T-helper 2 cell (primary cell): ENCODE data around the gene SDC4.

ENCODE experiments used
- DNase-seq, 5 experiments: peaks; one replicate each; pipeline versions ENCODE4 v3.0.0 to v3.0.0-alpha.2; 2012 to 2022

Gene SDC4

DNA sequence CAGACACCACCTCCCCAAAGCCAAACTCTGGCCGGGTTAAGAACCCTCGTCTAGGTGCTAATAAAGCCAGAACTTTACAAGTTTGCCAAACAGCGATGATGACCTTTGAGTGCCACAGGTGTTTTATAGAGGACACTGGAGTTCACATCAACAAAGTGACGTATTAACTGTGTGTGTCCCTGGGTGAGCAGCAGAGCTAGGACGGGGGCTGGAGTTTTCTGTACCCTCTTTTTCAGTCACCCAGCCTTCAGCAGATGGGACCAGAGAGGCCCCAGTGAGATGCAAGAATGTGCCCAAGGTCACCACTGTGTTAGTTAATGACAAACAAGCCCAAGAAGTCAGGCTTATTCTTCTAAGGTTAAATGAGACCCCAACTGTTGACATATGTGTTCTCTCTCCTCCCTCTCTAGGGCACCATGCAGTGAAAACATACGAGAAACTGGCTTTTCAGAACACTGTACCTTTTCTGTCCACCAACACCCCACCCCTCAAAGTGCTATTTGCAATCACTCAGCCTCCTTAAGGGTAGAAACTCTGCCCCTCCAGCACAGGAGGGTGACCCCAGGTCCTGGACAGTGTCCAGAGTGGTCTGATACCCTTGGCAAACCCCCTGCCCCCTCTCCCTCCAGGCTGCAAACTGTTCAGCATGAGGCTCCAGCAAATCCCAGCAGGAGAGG, 5.2 kb downstream of the SDC4 start:
- no peak for DNase-seq

DNA sequence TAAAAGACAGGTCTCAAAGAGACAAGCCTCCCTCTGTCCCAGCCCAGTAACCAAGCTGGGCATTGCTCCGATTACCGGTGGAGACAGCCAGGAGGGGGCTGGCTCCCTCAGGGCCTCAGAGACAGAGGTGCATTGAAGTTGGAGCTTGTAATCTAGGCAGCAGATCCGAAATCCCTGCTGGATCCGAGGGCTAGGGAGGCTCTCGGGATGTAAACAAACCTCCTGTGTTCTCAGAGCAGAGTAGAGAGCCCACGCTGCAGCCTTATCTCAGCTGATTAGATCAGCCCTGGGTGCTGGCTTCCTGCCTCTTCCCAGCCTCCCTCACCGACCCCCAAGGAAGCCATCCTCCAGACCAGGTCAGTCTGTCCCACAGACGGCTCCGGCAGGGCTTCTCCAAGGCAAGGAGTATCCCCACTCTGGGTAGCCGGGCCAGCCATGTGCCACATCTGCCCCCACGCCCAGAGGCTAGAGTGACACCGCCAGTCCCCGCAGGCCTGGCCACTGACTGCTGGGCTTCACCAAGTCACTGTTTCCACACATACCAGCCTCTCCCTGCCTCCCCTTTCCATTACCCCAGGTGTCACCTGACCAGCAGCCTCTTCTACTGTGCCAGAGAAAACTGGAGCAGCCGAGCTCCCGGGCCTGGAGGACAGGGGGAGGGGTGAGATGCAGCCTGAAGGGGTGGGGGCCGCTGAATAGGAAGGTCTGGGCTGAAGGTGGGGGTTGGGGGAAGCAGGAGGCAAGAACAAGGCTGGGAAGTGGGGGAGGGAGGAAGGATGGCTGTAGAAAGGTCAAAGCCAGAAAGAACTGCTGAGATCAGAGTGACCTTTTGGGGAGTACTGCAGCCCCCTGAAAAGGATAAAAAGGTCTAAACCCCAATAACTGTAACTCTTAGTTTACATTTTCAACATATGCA, 6.0 kb downstream of the SDC4 start:
- no peak for DNase-seq

DNA sequence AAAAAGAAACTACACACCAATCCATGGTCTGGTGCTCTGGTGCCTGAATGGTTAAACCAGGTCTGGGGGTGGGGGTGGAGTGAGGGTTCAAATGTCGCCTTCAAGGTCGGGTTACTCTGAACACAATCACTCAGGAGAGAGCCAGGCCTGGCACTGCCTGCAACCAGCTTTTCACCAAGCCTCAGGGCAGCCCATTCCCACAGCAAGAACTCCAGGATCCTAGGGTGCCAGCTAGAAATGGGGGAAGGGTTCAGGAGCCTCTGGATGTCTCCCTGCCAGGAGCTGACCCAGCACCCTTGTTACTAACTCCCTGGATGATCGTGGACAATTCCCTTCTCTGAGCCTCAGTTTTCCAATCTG, 6.7 kb downstream of the SDC4 start:
- DNase-seq, result no peak

DNA sequence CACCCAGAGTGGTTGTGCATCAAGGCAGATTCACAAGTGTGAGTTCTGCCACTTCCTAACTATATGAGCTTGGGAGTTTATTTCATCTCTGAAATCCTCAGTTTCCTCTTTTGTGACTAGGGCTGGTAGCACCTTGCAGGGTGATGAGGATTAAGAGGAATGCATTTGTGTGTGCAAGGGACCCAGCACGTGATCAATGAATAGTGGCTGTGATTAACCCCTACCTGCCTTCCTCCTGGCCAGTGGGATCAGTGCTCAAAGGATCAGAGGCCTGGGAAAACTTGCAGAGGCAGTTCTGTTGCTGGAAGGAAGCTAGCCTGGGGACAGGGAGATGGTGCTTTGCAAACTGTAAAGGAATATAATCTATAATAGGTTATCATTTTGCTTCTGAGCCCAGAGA, 7.3 kb downstream of the SDC4 start:
- DNase-seq, result no peak

DNA sequence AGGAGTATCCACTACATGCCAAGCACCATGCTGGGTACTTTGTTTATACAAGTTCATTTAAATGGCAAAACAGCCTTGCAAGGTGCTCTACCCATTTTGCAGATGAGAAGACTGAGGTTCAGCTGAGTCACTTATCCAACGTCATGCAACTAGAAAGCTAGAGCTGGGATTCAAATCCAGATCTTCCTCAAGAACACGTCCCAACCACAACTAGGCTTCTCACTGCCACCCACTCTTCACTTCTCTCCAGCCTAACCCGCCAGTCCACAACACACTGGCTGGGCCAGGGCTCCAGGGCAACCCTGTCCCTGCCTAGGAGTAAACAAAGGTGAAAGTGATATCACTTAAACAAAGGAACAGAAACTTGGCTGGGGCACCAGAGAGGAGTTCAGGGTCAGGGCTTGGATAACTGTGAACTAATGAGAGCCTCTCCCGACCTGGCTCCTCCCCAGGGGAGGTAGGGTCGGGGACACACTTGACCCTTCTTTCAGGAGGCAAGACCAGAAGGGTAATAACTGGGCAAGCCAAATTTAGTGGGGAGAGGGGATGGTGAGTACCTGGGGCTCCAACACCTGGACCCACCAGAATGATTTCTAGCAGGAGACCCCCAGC, 7.9 kb downstream of the SDC4 start:
- no peak for DNase-seq

DNA sequence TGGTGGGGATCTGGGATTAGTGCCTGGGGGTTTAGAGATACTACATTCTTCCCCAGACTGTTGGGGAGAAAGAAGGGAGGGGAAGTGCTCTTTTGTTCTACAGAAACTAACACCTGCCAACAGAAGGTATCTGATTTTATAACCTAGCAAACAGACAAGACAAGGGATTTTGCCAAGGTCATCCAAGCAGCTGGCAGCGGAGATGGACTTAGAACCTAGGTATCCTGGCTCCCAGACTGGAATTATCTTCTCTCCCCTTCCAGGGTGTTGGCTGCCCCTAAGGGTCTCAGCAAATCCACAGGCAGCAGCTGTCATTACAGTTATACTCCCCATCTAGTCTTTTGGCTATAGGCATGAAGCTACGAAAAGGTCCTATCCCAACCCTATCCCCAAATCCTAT, 8.4 kb downstream of the SDC4 start:
- DNase-seq, result no peak

DNA sequence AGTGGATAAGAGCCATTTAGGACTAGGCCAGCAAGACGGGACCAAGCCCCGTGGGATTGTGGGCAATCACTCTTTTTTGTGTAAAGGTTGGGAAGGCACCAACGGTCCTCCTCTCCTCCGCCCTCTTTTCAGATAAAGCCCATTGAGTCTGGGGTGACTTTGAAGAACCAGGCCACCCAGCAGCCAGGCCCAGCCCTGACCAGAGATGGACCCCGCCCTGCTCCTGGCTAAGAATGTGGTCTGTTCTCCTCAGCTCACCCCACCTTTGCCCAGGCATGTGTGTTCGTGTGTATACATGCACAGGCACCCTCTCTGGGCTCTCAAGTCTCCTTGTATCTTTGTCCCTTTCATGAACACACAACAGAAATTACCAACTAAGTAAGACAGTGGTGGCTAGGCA, 9.1 kb downstream of the SDC4 start:
- DNase-seq, result no peak

DNA sequence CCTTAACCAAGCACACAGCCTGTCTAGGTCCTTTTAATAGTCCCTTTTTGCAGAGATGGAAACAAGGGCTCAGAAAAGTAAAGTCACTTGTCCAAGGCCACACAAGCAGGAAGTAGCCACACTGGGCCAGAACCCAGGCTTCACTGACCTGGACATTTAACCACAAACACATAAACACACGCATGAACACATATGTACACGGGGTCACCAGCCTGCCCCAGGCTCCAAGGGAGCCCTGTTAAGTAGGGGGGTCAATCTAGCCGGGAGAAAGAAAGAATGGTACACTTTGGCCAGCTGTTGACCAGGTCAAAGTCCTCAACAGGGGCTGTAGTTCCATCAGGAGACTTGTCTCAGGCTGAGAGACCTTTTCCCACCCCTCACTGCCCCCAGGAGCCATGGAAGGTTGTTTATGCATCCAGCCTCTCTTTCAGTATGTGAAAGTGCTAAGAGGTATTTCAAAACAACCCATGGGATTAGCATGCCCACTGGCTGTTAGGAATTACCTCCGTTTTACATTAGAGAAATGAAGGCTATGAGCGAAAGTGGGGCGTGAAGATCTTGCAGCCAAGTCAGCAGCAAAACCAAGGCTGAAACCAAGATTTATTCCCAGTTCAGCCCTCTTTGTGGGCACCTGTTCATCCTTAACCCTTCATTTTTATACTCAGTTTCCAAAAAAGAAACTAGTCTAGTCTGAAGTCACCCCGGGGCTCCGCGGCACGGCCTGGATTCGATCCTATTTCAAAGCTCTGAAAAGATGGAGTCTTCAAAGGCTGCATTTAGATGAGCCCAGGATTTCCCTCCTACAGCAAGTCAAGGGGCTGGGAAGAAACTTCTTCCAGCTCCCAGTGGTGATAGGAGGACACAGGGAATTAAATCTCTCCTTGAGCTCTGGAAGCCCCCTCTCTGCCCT, 9.8 kb downstream of the SDC4 start:
- no peak for DNase-seq

DNA sequence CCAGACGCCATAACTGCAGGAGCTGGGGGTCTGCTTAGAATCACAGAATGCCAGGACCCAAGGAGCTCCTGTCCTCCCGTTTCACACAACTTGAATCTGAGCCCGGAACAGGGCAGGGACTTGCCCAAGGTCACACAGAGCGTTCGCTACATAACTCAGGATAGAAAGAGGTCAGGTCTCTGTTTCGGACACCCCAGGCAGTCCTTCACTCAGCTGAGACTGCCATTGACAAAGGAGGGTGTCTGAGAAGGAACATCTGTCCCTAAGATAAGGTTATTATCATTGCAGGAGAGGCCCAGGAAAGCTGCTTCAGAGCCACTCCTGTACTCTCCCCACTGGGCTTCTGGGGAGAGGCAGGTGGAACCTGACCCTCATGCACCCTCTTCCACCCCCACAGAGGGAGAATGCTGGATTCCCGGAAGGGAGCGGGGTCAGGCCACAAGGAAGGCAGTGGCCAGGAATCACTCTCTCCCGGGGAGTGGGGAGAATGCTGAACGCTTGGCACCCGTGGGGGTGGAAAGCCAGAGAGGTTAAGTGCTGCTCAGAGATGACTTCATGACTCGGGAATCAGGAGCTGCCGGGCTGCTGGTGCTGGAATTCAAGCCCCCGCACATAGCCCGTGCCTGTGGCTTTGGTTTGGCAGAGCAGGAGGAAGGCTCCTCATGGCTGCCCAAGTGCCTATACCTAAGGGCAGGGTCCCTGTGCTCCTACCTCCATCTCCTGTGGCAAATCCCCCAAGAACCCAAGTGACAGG, 10.7 kb downstream of the SDC4 start:
- no peak for DNase-seq

DNA sequence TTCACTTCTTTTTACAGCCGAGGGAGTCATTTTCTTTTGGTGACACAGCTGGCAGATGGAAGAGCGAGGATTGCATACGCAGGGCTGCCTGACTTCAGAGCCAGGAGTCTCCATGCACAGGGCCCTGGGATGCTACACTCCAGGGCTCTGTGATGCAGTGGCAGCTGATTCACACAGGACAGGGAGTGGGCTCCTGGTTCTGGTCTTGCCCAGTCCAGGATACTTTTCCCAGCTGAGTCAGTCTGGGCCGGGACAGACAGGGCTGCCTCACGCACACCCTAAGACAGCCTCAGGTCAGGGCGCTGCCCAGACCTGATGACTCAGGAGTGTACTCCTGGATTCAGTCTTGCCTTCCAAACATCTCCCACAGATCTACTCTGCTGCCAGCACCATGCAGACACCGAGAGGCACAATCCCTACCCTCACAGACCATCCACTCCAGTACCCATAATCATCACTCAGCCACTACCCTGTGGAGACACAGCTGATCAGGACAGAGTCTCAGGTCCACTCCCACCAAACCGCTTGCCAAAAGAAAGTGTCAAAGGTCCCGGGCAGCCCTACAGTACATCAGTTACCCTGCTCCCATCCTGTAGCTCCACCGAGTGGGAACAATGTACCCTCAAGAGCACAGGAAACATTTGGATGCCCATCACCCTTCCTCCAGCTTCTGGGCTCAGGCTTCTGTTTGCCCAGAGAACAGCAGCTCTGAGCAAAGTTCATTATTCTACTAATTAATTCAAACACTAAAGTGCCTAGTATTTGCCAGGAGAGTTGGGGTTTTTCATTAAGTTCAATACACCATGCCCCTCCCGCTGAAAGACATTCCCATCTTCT, 11.5 kb downstream of the SDC4 start:
- DNase-seq, result no peak

DNA sequence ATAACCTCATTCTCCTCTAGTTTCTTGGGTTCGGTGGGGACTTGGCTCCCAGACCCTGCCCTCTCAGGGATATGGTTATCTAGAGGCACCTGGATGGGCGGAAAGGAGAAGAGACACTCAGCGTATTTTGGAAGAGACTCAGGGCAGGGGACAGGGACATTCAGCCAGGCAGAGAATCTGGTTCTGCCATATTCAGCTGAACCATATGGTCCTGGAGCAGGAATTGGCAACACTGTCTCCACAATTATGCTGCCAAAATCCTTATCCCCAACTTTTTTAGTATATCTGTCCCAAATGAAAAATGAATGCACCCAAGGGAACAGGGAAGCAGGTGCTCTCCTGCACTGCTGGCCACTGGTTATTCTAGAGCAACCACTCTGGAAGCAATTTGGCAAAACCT, 17.7 kb downstream of the SDC4 start:
- DNase-seq, result no peak

DNA sequence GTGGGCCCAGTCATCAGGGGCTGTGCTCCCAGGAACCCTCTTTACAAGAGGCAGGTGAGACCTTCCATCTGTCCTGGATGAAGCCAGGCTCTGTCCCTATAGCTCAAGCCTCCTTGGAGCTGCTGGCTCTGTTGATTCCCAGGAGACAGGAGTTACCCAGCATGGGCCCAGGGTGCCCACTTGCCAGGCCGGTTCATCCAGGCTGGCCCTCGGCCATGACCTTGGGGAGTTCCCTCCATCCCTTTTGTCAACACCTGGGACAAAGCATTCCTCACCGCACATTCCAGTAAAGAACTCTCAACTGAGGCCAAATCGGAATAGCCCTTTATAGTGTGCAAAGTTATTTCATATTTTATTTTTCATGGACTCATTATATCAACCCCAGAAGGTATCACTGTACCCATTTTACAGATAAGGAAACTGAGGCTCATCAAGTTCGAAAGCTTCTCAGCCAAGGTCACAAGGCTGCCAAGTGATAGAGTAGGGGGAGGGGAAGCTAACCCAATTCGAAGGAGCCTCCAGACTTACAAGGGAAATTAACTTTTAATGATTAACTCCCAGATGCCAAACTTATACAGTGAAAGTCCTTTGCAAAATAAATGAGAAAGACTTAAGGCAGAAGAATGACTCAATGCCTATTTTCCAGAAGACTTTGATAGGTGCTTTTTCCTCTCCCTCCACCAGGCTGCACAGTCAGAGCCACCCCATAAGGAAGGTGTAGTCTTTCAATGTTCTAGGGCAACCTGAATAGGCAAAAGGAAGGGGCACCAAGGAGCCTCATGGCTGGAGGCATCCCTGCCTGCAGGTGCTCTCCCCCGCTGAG, 18.5 kb downstream of the SDC4 start:
- DNase-seq, result no peak

DNA sequence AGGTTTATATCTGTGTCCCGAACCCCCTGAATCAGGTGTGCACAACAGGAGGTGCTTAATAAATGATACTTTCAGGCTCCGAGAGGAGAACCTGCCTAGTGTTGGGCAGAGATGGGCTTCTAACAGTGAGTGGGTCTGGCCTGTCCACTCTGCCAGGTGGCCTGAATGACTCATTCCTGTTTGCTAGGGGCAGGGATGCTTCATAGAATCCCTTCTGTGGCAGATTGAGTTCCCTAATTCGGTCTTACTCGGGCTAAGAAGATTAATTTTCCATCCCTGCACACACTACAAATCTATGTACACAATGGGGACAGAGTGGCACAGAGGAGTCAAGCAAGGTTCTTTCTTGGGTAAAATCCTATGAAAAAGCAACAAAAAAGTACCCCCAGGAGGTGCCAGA, 19.8 kb downstream of the SDC4 start:
- no peak for DNase-seq

DNA sequence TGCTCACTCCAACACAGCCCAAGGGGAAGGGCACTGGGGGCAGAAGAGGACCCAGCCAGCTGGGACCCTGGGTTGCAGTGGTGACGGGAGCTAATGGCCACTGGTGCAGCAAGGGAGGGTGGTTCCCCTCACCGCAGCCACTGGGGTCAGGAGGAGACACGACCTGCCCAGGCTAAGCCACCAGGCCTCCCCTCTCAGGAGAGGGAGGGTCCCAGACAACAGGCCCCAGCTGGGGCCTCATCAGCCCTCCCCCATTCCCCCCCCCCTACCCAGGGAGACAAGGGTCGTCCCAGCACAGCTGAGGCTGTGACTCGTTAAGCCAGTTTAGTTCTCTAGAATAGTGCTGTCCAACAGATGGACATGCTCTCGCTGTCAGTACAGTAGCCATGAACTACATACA, 22.9 kb downstream of the SDC4 start:
- DNase-seq, result no peak

DNA sequence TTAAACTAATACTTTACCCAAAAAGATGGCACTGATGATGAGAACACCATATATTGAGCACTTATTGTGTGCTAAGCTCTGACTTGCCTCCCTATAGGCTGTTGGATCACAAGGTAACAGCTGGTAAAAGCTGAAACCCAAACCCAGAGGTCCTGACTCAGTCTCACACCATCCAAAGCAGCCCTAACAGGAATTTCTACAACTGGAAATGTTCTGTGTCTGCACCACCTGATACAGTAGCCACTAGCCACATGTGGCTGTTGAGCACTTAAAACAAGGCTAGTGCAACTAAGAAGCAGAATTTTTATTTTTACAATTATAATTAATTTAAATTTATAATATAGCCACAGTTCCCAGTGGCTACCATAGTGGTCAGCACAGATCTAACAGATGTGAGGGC, 24.5 kb downstream of the SDC4 start:
- DNase-seq, result no peak

DNA sequence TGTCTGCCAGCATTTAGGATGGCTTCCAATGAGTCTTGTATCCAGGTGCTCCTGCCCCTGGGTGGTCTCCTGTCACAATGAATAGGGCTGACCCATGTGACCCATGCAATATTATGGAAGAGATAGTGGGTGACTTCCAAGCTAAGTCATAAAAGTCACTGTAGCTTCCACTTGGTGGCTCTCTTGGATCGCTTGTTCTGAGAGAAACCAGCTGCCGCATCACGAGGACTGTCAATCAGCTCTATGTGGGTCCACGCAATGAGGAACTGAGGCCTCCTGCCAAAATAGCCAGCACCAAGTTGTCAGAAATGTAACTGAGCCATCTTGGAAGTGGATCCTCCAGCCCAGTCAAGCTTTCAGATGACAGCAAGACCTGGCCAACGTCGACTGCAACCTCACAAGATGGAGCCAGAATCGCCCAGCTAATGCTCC, 25.3 kb downstream of the SDC4 start:
- DNase-seq, result peak in 1 of 5 experiments; percentile 19

DNA sequence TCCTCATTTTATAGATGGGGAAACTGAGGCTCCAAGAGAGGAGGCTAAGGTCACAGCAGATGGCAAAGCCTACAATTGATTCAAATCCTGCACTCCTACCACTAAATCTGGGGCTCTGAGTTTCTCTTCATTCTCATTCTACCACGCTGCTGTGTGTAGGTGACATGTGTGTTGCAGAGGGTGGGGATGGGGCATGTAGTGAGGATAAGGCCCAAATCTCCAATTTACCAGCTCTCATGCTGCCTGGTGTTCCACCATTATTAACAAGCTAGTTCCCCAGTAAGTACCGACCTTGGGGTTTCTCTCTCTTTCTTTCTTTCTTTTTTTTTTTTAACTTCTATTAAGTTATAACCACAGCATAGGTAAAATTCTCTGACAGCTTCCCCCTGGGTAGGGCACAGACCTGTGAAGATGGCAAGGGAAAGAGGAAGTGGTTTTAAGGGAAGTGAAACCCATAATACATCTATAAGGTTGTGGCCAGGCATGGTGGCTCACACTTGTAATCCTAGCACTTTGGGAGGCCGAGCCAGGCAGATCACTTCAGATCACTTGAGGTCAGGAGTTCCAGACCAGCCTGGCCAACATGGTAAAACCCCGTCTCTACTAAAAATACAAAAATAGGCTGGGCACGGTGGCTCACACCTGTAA, 27.2 kb downstream of the SDC4 start:
- DNase-seq, result peak in 2 of 5 experiments; percentile 49 to 75

DNA sequence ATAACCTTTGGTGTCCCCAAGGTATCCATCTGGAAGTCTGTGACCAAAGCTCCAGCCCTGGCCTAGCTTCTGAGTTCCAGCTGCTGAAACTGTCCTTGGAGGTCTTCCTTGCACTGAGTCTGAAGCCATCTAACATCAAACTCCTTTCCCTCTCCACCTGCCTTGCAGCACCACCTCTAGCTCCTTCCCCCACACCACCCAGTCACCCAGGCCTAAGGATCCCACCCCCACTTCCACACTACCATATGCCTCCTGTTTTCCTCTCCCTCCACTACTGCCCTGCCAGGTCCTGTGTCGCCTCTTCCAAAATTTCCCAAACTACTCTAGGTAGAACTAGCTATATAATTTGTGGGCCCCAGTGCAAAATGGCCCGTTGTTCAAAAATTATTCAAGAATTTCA, 29.3 kb downstream of the SDC4 start:
- DNase-seq, result no peak

DNA sequence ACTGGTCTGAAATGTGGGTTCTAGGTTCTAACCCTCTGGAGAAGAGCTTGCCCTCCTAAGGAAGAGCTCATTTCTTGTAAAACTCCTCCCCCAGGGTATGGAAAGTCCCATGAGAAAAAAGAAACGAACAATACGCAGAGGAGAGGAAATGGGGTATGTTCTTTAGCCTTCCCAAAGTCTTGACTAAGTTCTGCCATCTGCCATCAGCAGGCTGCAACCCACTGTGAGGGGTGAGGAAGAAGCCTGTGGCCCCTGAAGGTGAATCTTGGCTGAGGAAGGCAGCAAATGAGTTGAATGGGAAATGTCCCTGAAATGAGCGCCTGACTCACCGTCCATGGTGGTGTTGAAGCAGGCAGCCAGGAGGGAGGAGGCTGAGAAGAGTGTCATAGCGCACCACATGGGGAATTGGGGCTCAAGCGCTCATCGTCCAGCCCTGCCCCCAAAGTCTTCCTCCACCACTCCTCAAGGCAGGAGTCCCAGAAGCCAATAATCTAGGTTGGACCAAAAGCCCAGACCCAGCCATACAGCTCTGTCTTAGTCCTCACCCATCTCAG, 29.8 kb downstream of the SDC4 start:
- no peak for DNase-seq
